ENCODE results near the gene EIF3K. TPM values are rescaled to one million over a fixed set of nuclear protein-coding genes. Genes with fewer than 3 reads are reported as not detected.

Gene EIF3K
- total and polyA plus RNA-seq, 2 of the 13 experiments (the other 11 are each of a cell fraction or from before 2014, with no cell fraction given) = 179 to 258 TPM

GRCh38 chr19:38653028-38653571 lies 34.1 kb downstream of the EIF3K start:
- peak overlapping the region; percentile 94 for H3K4me2 ChIP-seq (ENCODE audit: low read depth, low read length)
- peaks cover 5 to 26% of the 10 kb centered on the region in 2 experiments; a peak in 4 of 5 replicates for H3K36me3 ChIP-seq (replicated peaks in 1 of 2; ENCODE audit: control insufficient read depth in 1 of 2, insufficient read depth in 2 of 2, low read length in 2 of 2)
- CTCF ChIA-PET (ENCODE audit: low intra/inter-chr PET ratio, low total read pairs) = no interaction called here
- H3K4me1 ChIP-seq (ENCODE audit: insufficient read depth, low read length) = peaks cover 77% of the 10 kb centered on the region
- peaks cover 53% of the 10 kb centered on the region for H4K20me1 ChIP-seq (ENCODE audit: insufficient read depth, low read length)
- H3K27ac ChIP-seq (ENCODE audit: extremely low read length, insufficient read depth, low read length) = peak overlapping the region; percentile 92
- 1% methylated on average over 7 of the region's 7 CpGs for WGBS (ENCODE audit: low lambda C conversion rate)
- H2AFZ ChIP-seq (ENCODE audit: low read length) = no peak overlapping the region
- TSS peak; percentile 13 for BruUV-seq (replicated peaks)
- peaks cover 96% of the 10 kb centered on the region for H3K79me2 ChIP-seq (ENCODE audit: insufficient read depth, low read length)
- POLR2A ChIA-PET = interaction anchor here (0.9 to 3.8 kb wide), 8 partner anchors 9 to 277 kb away, joined by 3 to 28 read pairs (median 4); partner anchors contain the start of genes ECH1, MRPS12 and SARS2
- peaks cover 0 to 4% of the 10 kb centered on the region in 2 experiments; a peak in 1 of 5 replicates for H3K27me3 ChIP-seq (ENCODE audit: control insufficient read depth in 1 of 2, insufficient read depth in 2 of 2, low read length in 2 of 2)
- FAIRE-seq (peak; percentile 88), ATAC-seq (peak; percentile 64), DNase-seq (ENCODE audit: low spot score) (peak; percentile 85)
- peak overlapping the region; percentile 99 for H3K9ac ChIP-seq (ENCODE audit: insufficient read depth, low read depth, low read length)
- peak overlapping the region; percentile 12 to 49 (median 17); a peak in 4 of 6 replicates for H3K4me3 ChIP-seq (replicated peaks in 1 of 3; ENCODE audit: insufficient read depth in 1 of 3, low read depth in 2 of 3, low read length in 3 of 3)
- H3K9me3 ChIP-seq (ENCODE audit: low read length) = no peaks in the 10 kb centered on the region
- in situ Hi-C loops (cut with HindIII; ENCODE audit: extremely low pct_ligation_motif_present, low pct_unique_long_range_greater_than_20kb) (no loop called here), intact Hi-C loops (cut with micrococcal nuclease; ENCODE audit: unreplicated experiment) (loop anchor here (5.0 to 10.0 kb wide), 4 partner anchors 34 to 182 kb away; partner anchors contain the start of gene ECH1)
- TF ChIP-seq GPN1 (CRISPR knock-in tag; IDR thresholded peaks at IDR 0.05; ENCODE audit: borderline replicate concordance) (no peak), ATF4 (CRISPR knock-in tag; IDR thresholded peaks at IDR 0.05) (no peak), ZXDC (CRISPR knock-in tag; IDR thresholded peaks at IDR 0.05) (no peak), SOX6 (IDR thresholded peaks at IDR 0.05) (no peak), SOX6 (CRISPR knock-in tag; IDR thresholded peaks at IDR 0.05) (peak; percentile 58), GATAD2A (CRISPR knock-in tag; IDR thresholded peaks at IDR 0.05) (peak; percentile 71), ZNF362 (CRISPR knock-in tag; IDR thresholded peaks at IDR 0.05; ENCODE audit: borderline replicate concordance) (peak; percentile 89), MZF1 (CRISPR knock-in tag; IDR thresholded peaks at IDR 0.05; ENCODE audit: borderline replicate concordance) (no peak), RCOR2 (CRISPR knock-in tag; IDR thresholded peaks at IDR 0.05) (peak; percentile 44; the same call in 1 of the 2 replicates), ZNF331 (CRISPR knock-in tag; IDR thresholded peaks at IDR 0.05) (peak; percentile 50; the same call in 1 of the 2 replicates), ZBTB43 (CRISPR knock-in tag; conservative IDR thresholded peaks at IDR 0.05) (0 out of 2 replicates have a peak, but pooled peaks have one; percentile 20), NCOA2 (CRISPR knock-in tag; IDR thresholded peaks at IDR 0.05) (peak; percentile 47; the same call in 1 of the 2 replicates), HNF4A (CRISPR knock-in tag; IDR thresholded peaks at IDR 0.05) (peak; percentile 82), MXI1 (IDR thresholded peaks at IDR 0.05; ENCODE audit: borderline replicate concordance, low read depth, low read length) (no peak), MLX (CRISPR knock-in tag; IDR thresholded peaks at IDR 0.05) (no peak), ZBTB7B (CRISPR knock-in tag; IDR thresholded peaks at IDR 0.05) (peak; percentile 51; the same call in 1 of the 2 replicates), SKI (IDR thresholded peaks at IDR 0.05; ENCODE audit: partially characterized antibody) (peak; percentile 46), NKX3-1 (CRISPR knock-in tag; IDR thresholded peaks at IDR 0.05) (no peak)

All from HepG2 (cell line).